ENCODE data around the gene HCRT.
"Not testable (repeated sequence)": the region's sequence is repeated elsewhere in the genome, so short reads cannot be mapped to it uniquely, and the experiment has no call there.

HCRT gene

DNA sequence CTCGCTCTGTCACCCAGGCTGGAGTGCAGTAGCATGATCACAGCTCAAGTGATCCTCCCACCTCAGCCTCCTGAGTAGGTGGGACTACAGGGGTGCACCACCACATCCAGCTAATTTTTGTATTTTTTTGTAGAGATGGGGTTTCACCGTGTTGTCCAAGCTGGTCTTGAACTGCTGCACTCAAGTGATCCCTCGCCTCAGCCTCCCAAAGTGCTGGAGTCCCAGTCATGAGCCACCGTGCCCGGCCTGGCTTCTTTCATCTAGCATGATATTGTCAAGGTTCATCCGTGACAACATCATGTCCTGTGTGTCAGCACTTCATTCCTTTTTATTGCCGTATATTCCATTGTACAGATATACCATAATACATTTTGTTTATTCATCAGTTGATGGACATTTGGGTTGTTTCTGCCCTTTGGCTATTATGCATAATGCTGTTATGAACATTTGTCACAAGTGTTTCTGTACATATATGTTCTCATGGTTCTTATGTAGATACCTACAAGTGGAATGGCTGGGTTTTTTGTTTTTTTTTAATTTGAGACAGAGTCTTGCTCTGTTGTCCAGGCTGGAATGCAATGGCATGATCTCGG lies 12.4 kb upstream of the HCRT start:
- DNase-seq, result no peak

- DNase-seq, result peak; percentile 68
These were observed 9.0 kb upstream of the HCRT start, which contains the start of gene GHDC for GRCh38 chr17:42193969-42194899. GHDC (minus strand) TSS chr17:42194494; CDS start chr17:42193581, 913 bp downstream.

DNA sequence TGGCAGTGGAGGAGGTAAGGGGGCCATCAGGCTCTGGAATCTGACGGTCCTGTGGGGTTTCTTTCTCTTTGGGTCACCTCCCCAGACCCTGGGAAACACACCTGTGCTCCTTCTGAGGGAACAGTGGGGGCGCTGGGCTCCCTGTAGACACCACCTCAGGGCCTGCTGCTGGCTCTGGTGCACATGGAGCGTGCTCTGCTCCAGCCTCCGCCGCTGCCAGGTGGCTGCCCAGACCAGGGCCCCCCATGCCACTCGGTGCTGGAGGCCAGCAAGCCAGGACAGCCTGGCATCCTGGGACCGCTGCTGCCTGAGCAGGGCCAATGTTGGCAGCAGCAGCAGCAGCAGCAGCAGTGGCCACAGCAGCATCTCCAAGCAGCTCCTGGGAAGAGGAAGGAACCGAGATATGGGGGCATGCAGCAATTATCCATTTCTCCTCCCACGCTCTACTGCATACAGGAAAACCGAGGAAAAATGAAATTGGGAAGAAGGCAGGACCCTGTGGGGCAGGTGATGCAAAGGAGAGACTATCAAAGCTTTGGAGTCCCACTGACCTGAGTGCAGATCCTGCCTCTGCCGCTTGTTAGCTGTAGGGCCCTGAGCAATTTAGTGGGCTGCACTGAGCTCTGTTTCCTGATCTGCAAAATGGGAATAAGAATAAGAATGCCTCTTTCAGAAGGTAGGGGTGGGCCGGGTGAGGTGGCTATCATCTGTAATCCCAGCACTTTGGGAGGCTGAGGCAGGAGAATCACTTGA lies 8.1 kb upstream of the HCRT start:
- no peak for DNase-seq

- DNase-seq, result no peak
These were observed 7.2 kb upstream of the HCRT start for GRCh38 chr17:42192189-42193126.

GRCh38 chr17:42191275-42191608 lies 6.0 kb upstream of the HCRT start:
- no peak for DNase-seq

DNA sequence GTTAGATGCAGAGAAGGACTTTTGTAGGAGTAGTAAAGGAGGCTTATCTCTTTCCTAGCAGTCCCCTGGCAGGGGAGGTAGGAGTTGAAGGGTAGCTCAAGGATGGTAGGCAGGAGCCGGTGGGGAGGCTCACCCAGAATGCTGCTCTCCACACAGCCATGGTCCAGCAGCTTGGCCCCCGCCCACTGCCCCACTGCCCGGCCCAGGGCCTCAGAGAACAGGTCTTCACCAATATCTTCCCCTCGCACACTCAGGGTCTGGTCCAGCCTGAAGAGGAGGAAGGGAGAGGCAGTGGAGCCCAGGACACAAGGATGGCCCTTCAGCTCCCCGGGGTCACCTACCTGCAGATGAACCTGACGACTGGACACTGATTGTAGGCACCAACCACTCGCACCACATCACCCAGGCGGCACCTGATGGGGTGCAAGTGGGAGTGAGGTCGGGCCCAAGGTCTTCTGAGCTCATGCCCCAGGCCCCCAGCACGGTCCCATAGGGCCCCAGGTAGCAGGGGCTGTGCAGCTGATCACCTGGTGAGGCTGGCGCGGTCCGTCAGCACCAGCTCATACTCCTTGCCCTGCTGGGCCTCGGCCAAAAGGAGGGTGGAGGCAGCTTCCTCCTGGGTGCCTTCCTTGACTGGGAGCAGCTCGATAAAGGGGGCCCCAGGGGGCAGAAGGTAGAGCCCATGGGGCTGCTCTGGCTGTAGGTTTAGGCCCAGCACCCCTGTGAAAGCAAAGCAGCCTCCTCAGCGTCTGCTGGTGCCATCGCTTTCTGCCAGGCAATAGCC lies 5.4 kb upstream of the HCRT start:
- no peak for DNase-seq

DNA sequence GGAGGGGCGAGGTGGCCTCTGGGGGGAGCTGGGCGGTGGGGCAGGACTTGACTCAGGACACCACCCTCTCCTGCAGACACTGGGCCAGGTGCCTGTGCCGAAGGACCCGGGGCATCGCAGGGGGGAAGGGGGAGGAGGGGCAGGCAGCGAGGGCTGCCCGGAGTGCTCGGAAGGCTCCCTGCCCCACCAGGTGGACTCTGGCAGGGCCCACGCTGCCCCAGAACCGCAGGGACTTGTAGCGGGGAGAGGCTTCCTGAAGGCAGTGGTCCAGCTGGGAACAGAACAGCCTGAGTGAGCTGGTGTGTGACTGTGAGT lies 4.4 kb upstream of the HCRT start:
- DNase-seq, result no peak

GRCh38 chr17:42188749-42189650 lies 3.7 kb upstream of the HCRT start:
- DNase-seq, result no peak

DNA sequence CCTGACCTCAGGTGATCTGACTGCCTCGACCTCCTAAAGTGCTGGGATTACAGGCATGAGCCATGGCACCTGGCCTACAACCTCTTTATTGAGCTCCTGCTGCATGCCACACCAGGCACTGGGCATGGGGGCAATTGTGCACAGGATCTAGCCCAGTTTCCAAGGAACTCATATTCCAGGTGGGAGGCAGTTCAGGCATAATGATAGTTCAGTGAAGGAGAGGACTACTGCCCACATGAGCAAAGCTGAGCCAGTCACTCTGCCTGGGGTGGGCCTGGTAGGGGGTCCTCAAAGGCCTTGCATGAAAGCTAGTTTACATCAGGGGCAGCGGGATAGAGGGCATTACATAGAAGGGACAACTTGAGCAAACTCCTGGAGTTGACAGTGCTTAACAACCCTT lies 2.6 kb upstream of the HCRT start:
- DNase-seq, result no peak

DNA sequence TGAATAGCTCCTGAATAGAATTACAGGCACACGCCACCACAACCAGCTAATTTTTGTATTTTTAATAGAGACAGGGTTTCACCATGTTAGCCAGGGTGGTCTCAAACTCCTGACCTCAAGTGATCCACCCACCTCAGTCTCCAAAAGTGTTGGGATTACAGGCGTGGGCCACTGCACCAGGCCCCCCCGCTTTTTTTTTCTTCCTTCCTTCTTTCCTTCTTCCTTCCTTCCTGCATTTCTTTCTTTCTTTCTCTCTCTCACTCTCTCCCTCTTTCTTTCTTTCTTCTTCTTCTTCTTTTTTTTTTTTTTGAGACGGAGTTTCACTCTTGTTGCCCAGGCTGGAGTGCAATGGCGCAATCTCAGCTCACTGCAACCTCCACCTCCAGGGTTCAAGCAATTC lies 939 bp upstream of the HCRT start:
- DNase-seq, result not testable (repeated sequence)

DNA sequence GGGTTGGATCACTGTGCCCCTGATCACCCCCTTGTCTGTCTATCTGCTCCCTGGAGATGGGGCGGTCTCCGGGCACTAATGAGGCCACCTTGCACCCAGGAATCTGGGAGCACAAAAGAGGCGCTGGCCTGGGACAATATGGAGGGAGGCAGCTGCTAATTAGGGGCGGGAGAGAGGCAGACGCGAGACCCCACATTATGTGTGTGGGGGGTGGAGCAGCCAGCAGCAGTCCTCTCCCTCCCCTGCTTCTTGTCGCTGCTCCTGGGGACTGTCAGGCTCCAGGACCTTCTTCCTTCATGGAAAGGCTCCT lies 324 bp upstream of the HCRT start:
- DNase-seq, result no peak

DNA sequence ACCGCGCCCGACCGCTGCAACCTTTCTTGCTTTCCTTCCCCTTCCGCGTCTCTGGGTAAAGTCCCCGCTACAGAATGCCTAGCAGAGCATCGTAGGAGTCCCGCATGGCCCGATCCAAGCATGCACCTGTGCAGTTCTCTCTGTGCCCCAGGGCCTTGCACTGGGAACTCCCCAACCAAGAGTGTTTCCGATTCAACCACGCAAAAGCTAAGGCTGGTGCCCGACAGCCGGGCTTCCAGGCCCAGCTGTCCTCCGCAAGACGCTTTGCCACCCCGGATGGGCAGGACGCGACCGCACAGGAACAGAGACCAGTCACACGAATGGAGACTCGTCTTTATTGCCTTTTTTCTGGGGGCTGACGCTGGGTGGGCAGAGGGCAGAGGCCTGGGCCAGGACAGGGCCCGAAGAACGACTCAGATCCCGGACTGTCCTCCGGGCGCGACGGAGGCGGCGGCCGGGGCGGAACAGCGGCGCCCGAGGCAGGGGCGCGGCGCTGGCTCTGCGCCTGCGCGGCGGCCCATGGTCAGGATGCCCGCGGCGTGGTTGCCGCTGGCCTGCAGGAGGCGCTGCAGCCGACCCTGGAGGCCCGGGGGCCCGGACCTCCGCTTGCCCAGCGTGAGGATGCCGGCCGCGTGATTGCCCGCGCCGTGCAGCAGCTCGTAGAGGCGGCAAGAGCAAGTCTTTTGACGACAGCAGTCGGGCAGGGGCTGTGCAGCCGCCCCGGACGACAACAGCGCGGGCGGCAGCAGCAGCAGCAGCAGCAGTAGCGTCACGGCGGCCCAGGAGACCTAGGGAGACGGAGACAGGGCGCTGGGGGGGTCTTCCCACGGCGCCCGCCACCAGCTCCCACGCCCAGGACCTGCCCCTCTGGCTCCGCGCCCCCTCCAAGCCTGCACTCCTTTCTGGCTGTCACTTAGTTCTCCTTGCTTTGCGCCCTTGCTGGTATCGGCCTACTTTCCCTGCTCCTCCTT lies 1.2 kb downstream of the HCRT start:
- peak; percentile 57 for DNase-seq

DNA sequence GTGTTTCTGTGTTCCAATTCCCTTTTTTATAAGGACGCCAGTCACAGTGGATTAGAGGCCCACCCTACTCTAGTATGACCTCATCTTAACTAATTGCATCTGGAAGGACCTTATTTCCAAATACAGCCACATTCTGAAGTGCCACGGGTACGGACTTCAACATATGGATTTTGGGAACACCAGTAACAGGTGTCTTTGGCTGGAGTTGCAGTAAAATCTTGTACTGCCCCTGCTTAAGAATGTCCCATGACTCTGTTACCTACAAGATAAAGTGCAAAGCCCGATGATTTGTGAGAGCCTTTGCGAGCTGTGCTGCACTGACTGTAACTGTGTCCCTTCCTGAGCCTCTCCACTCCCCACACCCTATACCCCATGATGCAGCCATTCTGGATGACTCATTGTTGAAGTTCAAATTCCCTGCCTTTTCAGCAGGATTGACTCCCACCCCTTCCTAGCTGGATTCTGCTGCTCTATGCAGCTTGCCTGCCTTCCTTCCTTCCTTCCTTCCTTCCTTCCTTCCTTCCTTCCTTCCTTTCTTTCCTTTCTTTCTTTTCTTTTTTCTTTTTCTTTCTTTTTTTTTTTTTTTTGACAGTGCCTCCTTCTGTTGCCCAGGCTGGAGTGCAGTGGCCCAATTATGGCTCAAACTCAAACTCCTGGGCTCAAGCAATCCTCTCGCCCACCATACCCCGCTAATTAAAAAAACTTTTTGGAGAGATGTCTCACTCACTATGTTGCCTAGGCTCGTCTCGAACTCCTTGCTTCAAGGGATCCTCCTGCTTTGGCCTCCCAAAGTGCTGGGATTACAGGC lies 2.1 kb downstream of the HCRT start:
- DNase-seq, result no peak

- no peak for DNase-seq
These were observed 3.4 kb downstream of the HCRT start for GRCh38 chr17:42181851-42182207.

GRCh38 chr17:42180922-42181850 lies 4.1 kb downstream of the HCRT start, which contains the start of gene KCNH4:
KCNH4 (minus strand) TSS chr17:42181142; CDS start chr17:42180945, 197 bp downstream.
- DNase-seq, result peak; percentile 75

DNA sequence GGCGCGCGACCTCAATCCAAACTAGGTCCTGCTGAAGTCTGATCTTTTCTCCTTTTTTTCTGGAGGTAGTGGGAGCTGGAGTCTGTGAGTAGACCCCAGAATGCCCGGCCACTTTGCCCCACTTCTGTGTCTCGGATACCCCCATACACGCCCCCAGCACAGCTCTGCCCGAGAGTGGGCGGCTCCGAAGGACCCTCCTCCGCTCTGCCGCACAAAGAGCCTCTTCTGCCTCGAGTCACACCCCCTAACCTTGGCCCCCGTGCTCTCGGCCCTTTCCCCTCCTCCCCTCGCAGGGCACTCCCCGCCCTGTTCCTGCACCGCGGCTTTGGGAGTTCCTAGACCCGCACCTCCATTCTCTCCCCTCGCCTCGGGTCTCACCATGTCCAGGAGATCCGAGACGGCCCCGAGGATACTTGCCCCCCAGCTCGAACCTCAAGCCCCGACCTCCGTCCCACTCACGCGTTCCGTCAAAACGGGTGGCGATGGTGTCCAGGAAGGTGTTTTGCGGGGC lies 4.8 kb downstream of the HCRT start:
- DNase-seq, result no peak

- no peak for DNase-seq
These were observed 5.3 kb downstream of the HCRT start for GRCh38 chr17:42179911-42180410.
